NT2/D1 (cell line): Measurements from ENCODE around the gene EIF4E3.
A peak's percentile ranks its signal among the peaks of the same experiment; 100 is the strongest.

Experiments used
- DNase-seq: peaks from one replicate; pipeline ENCODE4 v3.0.0-alpha.2; 2011; ENCODE audit warnings: low read depth, low spot score
- H3K27me3 ChIP-seq: 2 replicates; pipeline ENCODE4 v1.6.0; 2011; ENCODE audit warnings: mild to moderate bottlenecking; ENCODE audit not compliant: insufficient read length, insufficient read depth
- H3K36me3 ChIP-seq: 2 replicates; pipeline ENCODE4 v1.6.1; 2011; ENCODE audit warnings: mild to moderate bottlenecking, low read length, mixed read lengths; ENCODE audit not compliant: insufficient read depth, insufficient read length
- H3K4me1 ChIP-seq: 2 replicates; pipeline ENCODE4 v1.5.1; 2011; ENCODE audit not compliant: insufficient read depth, insufficient read length
- H3K4me3 ChIP-seq: 2 replicates; pipeline ENCODE4 v1.5.1; 2011; ENCODE audit warnings: low read depth; ENCODE audit not compliant: insufficient read length
- H3K9ac ChIP-seq: 2 replicates; pipeline ENCODE4 v1.6.0; 2011; ENCODE audit warnings: low read depth; ENCODE audit not compliant: insufficient read length
- H3K9me3 ChIP-seq: 2 replicates; pipeline ENCODE4 v1.5.1; 2011; ENCODE audit warnings: mild to moderate bottlenecking, low read length; ENCODE audit not compliant: insufficient read depth
- SUZ12 ChIP-seq: IDR thresholded peaks from 2 replicates; pipeline ENCODE4 v1.6.1; 2011; ENCODE audit not compliant: insufficient read length, insufficient read depth; ENCODE audit errors: extremely low read depth
- YY1 ChIP-seq: IDR thresholded peaks from 2 replicates; pipeline ENCODE4 v1.6.1; 2011; ENCODE audit not compliant: insufficient read length, insufficient read depth
- ZNF274 ChIP-seq: IDR thresholded peaks from 2 replicates; pipeline ENCODE4 v1.6.1; 2011; ENCODE audit warnings: mild to moderate bottlenecking, low read depth, low read length

EIF4E3 gene

GRCh38 chr3:71657831-71658530 lies 67.2 kb downstream of the EIF4E3 start:
- Histone ChIP-seq H3K9ac (no peak overlapping the region), H3K9me3 (no peaks in the 10 kb centered on the region), H3K4me3 (no peak overlapping the region), H3K4me1 (peaks cover 4% of the 10 kb centered on the region), H3K27me3 (no peaks in the 10 kb centered on the region), H3K36me3 (no peaks in the 10 kb centered on the region)
- TF ChIP-seq YY1, result no peak
- TF ChIP-seq SUZ12, result no peak
- no peak for TF ChIP-seq ZNF274
- no peak for DNase-seq

- DNase-seq, result no peak
- TF ChIP-seq ZNF274, result no peak
- TF ChIP-seq SUZ12, result no peak
- no peak for TF ChIP-seq YY1
- H3K4me1 ChIP-seq, result peaks cover 6% of the 10 kb centered on the region
- H3K36me3 ChIP-seq, result no peaks in the 10 kb centered on the region
- no peak overlapping the region for H3K4me3 ChIP-seq
- H3K9me3 ChIP-seq, result no peaks in the 10 kb centered on the region
- H3K9ac ChIP-seq, result no peak overlapping the region
- H3K27me3 ChIP-seq, result no peaks in the 10 kb centered on the region
Observed at GRCh38 chr3:71655061-71655460, 70.1 kb downstream of the EIF4E3 start.

DNA sequence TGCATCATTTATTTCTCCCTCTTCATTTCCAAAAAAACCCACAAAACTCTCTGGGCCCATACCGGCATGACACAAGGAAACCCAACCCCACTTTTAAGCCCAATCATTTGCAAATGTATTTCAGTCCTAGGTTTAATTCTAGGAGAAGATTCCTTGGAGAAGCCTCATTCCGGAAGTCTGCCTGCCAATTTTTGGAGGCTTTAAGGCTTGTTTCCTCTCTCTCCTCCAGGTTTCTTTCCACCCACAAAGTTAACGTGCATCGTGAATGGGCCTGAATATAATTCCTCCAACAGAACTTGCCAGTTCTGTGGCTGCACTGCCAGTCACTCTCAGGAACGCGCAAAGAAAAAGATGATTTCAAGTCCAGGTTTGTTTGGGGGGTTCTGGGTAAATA lies 71.8 kb downstream of the EIF4E3 start:
- Histone ChIP-seq H3K4me1 (peaks cover 8% of the 10 kb centered on the region), H3K36me3 (no peaks in the 10 kb centered on the region), H3K27me3 (no peaks in the 10 kb centered on the region), H3K4me3 (no peak overlapping the region), H3K9me3 (no peaks in the 10 kb centered on the region), H3K9ac (no peak overlapping the region)
- DNase-seq, result no peak
- TF ChIP-seq ZNF274 (no peak), YY1 (no peak), SUZ12 (no peak)

- H3K4me1 ChIP-seq, result peaks cover 8% of the 10 kb centered on the region
- TF ChIP-seq YY1 (no peak), ZNF274 (no peak), SUZ12 (no peak)
- no peaks in the 10 kb centered on the region for H3K9me3 ChIP-seq
- no peaks in the 10 kb centered on the region for H3K27me3 ChIP-seq
- H3K9ac ChIP-seq, result no peak overlapping the region
- no peaks in the 10 kb centered on the region for H3K36me3 ChIP-seq
- H3K4me3 ChIP-seq, result no peak overlapping the region
- DNase-seq, result peak; percentile 30
Observed at GRCh38 chr3:71652781-71653413, 72.3 kb downstream of the EIF4E3 start.

DNA sequence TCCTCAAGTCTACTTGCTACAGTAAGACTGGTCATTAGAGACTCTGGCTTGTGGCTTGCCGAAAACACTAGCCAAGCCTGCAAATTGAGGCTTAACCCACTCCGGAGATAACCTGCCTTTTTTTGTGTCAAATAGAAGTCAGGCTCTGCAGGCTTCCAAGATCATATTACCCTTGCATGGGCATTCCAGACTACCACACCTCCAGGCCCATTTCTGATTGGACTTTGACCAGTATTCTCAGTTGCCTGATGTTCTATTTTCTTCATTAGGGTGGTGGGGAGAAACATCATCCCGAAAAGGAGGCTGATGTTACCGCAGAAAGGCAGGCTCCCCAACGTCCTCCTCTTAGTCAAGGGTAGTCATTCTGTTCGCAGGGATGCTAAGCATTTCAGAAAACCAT lies 73.6 kb downstream of the EIF4E3 start:
- TF ChIP-seq YY1 (no peak), ZNF274 (no peak), SUZ12 (no peak)
- H3K4me1 ChIP-seq, result peaks cover 8% of the 10 kb centered on the region
- no peak overlapping the region for H3K9ac ChIP-seq
- H3K36me3 ChIP-seq, result no peaks in the 10 kb centered on the region
- H3K9me3 ChIP-seq, result no peaks in the 10 kb centered on the region
- peaks cover 4% of the 10 kb centered on the region for H3K27me3 ChIP-seq
- DNase-seq, result no peak
- H3K4me3 ChIP-seq, result no peak overlapping the region

DNA sequence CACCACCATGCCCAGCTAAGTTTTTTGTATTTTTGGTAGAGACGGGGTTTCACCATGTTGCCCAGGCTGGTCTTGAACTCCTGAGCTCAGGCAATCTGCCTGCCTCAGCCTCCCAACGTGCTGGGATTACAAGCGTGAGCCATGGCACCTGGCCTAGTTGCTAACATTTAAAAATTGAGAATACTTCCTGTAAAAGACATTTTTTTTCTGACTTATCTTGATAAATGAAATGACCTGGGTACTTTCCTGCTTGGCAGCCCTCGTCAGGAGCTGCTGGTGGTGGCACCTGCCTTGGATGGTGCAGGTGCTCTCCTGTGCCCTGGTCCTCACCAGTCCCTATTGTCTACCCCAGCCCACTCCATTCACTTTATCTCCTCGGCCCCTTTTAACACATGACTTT lies 74.8 kb downstream of the EIF4E3 start:
- TF ChIP-seq ZNF274 (no peak), YY1 (no peak), SUZ12 (no peak)
- Histone ChIP-seq H3K9ac (no peak overlapping the region), H3K4me3 (no peak overlapping the region), H3K4me1 (peaks cover 8% of the 10 kb centered on the region), H3K9me3 (no peaks in the 10 kb centered on the region), H3K27me3 (peaks cover 4% of the 10 kb centered on the region), H3K36me3 (no peaks in the 10 kb centered on the region)
- DNase-seq, result no peak

GRCh38 chr3:71649757-71650156 lies 75.4 kb downstream of the EIF4E3 start:
- Histone ChIP-seq H3K36me3 (no peaks in the 10 kb centered on the region), H3K4me3 (no peak overlapping the region), H3K27me3 (peaks cover 4% of the 10 kb centered on the region), H3K4me1 (peaks cover 8% of the 10 kb centered on the region), H3K9me3 (no peaks in the 10 kb centered on the region), H3K9ac (no peak overlapping the region)
- no peak for TF ChIP-seq SUZ12
- no peak for TF ChIP-seq ZNF274
- no peak for TF ChIP-seq YY1
- DNase-seq, result no peak
